ENCODE measurements around the gene RBMX2.
"Not testable (repeated sequence)": the region's sequence is repeated elsewhere in the genome, so short reads cannot be mapped to it uniquely, and the experiment has no call there.

Gene RBMX2, protein sequence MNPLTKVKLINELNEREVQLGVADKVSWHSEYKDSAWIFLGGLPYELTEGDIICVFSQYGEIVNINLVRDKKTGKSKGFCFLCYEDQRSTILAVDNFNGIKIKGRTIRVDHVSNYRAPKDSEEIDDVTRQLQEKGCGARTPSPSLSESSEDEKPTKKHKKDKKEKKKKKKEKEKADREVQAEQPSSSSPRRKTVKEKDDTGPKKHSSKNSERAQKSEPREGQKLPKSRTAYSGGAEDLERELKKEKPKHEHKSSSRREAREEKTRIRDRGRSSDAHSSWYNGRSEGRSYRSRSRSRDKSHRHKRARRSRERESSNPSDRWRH

GRCh38 chrX:130401415-130402207 lies at the start of gene RBMX2:
Gene RBMX2 (plus strand): TSS chrX:130401987. CDS start chrX:130402033, 46 bp downstream.
- DNase-seq = peak; percentile 85

DNA sequence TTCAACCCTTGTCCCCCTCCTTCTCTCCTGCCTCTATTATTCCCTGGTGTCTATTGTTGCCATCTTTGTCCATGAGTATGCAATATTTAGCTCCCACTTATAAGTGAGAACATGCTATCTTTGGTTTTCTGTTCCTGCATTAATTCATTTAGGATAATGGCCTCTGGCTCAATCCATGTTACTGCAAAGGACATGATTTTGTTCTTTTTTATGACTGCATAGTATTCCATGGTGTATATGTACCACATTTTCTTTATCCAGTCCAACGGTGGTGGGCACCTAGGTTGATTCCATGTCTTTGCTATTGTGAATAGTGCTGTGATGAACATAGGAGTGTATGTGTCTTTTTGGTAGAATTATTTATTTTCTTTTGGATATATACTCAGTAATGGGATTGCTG lies 49.7 kb upstream of the RBMX2 start:
- DNase-seq = not testable (repeated sequence)

GRCh38 chrX:130376077-130376476 lies 25.7 kb upstream of the RBMX2 start:
- no peak for DNase-seq

DNA sequence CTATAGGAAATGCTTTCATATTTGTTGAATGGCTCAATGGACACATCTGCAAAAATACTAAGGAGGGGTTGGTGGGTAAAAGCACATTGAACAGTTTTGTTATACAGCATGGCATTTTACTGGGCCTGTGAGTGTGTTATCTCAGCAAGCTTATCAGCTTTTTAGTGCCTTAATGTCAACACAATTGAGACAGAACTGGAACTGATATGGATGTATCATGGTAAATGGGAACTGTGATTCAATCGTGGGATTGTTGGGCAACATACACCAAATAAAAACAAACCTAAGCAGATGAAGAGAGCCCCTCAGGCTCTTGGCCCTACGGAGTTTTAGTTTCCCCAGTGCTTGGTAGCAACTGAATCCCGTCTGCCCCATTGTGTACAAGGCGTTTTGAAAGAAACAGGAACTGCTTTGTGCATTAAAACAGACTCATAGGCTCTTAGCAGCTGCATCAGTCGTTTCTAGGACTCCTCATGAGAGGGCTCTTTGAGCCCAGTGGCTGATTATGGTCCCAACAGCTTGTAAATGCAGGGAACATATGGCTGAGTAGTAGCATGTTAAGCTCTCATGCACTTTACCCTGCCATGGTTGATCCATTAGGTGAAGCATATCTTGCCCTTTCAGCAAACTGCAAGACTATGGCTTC lies 23.6 kb upstream of the RBMX2 start:
- DNase-seq = peak; percentile 0

DNA sequence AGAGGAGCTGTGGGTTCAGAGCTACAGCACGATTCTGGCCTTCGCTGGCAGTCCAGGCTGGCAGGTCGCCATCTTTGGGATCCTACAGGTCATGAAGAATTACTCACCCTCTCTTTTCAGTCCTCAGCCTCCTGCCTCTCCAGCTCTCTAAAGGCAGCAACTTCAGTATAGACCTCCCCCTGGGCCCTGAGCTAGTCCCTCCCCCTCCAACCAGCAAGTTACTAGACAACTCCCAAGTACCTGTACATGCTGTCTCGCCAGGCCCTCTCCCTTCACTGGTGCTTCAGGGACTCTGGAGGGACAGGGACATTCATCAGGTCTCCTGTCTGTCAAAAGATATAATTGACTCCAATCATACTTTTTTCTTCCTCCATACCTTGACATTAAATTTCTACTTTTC lies 16.3 kb upstream of the RBMX2 start, which contains the start of gene GPR119:
TSS of gene GPR119 (minus strand) at position 155 of the 400 bp plus-strand sequence. CDS start 227 bp downstream, outside the sequence.
- DNase-seq = no peak

- no peak for DNase-seq
These were observed 15.4 kb upstream of the RBMX2 start for GRCh38 chrX:130386408-130386808.

DNA sequence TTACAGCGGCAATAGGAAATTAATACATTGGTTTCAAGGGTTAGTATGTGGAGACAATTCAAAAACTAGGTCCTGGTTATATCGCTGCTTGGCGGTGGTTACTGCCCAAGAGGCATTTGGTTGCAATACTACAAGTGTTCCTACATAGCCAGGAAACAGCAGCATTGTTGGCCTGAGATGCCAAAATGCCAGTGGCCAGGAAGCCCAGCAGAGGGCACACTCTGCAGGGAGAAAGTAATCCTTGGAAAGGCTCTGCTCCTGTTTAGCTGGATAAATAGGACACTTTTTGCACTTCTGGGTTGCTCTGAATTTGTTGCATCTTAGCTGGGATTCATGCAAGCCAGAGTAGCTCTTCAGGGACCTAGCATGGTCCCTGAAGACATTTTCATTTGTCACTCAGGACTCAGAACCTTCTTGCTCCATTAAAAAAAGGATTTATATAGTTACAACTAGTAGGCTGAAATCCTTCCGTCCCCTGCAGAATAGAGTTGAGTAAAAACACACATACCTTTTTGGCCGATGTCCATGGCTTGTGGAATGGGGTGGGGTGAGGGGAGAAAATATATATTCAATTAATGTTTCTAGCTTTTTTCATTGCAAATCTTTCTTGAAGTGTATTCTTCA lies 8.2 kb upstream of the RBMX2 start:
- DNase-seq = peak; percentile 63

GRCh38 chrX:130395341-130395740 lies 6.4 kb upstream of the RBMX2 start:
- no peak for DNase-seq

DNA sequence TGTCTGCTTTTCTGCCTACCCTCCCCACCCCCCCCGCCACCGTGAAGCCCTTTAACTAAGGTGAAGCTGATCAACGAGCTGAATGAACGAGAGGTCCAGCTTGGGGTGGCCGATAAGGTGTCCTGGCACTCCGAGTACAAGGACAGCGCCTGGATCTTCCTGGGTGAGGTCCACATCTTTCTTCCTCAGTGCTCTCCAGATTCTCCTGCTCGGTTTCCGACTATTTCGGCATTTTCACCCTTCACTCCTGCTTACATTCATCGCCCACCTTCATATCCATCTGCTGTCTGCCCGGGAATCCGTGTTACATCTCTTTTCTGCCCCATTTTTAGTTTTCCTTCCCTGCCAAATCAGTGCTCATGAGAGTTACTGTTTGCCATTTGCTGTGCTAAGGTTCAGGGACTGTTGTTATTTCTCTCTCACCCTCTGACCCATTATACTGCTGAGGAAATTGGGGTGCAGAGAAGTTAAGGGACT lies 459 bp downstream of the RBMX2 start:
- DNase-seq = no peak

DNA sequence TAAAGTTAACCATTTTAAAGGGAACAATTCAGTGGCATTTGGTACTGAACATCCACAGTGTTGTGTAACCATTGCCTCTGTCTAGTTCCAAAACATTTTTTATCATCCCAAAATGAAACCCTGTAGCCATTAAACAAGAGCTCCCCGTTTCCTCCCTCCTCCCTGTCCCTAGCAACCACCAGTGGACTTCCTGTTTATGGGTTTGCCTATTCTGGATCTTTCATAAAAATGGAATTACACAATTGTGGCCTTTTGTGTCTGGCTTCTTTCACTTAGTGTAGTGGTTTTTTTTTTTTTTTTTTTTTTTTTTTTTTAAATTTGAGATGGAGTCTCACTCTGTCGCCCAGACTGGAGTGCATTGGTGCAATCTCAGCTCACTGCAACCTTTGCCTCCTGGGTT lies 11.6 kb downstream of the RBMX2 start:
- no peak for DNase-seq

GRCh38 chrX:130414800-130415199 lies 13.0 kb downstream of the RBMX2 start:
- no peak for DNase-seq

GRCh38 chrX:130415201-130415600 lies 13.4 kb downstream of the RBMX2 start:
- no peak for DNase-seq

GRCh38 chrX:130416785-130417184 lies 15.0 kb downstream of the RBMX2 start:
- DNase-seq = no peak

DNA sequence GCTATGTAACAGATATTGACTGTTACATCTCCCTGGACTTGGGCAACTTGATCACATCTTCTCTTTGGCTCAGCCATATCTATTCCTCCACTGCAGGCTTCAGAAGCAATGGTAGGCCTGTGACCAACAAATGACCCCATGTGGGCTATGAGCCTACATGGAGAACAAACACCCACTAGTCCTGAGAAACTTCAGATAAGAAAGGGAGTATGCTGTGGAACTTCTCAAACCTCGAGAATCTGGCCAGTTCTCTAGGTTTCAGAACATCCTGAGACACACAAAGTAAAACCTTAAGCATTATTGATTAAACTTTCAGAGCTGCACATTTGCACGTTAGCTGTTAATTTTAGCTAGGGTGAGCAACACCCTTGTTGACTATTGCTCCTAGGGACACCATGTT lies 16.3 kb downstream of the RBMX2 start:
- DNase-seq = no peak

DNA sequence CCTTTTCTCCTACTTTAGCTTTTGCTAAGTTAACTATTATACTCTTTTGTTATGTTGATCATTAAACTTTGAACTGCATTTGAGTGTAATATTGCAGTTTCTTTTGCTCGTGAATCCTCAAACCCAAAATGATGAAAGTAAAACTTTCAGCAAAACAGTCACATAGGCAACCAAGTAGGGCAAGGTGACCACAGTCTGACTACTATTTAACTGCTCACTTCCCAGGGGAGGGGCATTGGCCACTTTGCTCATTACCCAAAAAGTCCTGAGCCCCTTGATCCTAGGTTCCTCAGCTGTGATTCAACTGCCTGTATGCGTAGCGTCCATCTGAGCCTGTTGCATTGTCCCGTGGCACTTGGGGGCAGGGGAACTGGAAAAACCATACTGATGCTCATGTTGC lies 17.0 kb downstream of the RBMX2 start:
- no peak for DNase-seq

GRCh38 chrX:130419263-130419662 lies 17.5 kb downstream of the RBMX2 start:
- no peak for DNase-seq

- DNase-seq = no peak
These were observed 24.7 kb downstream of the RBMX2 start for GRCh38 chrX:130426531-130426930.

- DNase-seq = not testable (repeated sequence)
These were observed 27.4 kb downstream of the RBMX2 start for GRCh38 chrX:130429236-130429635.

GRCh38 chrX:130435937-130436336 lies 34.1 kb downstream of the RBMX2 start:
- no peak for DNase-seq

DNA sequence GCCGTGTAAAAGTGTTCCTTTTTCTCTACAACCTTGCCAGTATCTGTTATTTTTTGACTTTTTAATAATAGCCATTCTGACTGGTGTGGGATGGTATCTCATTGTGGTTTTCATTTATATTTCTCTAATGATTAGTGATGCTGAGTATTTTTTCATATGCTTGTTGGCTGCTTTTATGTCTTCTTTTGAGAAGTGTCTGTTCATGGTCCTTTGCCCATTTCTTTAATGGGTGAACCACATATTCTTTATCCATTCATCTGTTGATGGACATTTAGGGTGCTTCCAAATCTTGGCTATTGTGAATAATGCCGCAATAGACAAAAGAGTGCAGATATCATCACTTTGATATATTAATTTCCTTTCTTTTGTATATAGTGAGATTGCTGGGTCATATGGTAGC lies 36.2 kb downstream of the RBMX2 start:
- DNase-seq = not testable (repeated sequence)

GRCh38 chrX:130443875-130444274 lies 42.1 kb downstream of the RBMX2 start:
- no peak for DNase-seq

DNA sequence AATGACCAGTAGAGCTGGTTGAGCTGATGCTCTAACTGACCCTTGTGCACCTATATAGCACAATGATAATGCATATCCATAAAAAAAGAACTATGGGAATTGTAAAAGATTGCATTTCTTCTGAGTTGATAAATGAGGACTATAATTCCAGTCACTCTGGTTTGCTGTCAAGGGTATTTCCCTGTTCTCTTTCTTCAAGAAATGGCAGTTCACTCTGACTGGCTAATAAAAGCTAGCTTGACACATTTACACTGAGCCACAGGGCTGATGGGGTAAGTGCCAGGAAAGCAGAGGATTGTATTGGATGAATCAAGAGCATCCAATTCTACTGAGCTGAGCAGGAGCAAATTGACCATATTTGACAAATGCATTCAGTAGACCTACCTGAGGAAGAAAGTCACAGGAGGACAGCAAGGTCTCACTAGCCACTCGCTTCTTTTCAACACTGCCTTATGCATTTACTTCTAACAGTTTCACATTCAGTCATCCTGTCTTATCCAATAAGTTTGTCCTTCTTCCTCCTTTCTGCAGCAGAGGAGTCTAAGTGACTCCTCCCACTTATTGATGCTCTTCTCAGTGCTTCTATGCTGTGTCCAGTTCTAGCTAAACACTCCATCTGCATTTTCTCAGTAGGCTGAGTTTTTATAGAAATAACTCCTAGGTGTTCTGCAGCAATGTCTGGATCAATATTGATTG lies 43.0 kb downstream of the RBMX2 start:
- DNase-seq = no peak
